Measurements from ENCODE around the gene CHST11. TPM values are rescaled to one million over a fixed set of nuclear protein-coding genes. Genes with fewer than 3 reads are reported as not detected.

Gene CHST11
- total RNA-seq, 3 donors from 2014 or later = 12.5 to 16.4 (median 15.5) TPM

DNA sequence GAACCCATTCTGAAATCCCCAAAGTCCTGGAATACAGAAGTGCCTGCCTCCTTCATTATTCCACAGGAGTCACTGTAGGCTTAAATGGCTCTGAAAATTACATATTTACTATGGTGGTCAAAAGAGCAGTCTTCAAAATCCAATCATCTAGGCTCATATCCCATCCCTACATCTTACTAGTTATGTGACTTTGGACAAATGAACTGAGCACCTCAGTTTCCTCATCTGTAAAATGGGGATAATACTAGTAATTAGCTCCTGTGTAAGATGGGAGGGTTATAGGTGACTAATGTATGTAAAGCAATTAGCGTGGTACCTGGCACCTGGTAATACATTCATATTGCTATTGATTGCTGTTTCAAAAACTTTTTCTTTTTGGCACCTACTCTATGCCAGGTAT is 243.6 kb downstream of the CHST11 start:
- no peak overlapping the region for H3K4me3 ChIP-seq
- TF ChIP-seq POLR2A (IDR thresholded peaks at IDR 0.05) (no peak), POLR2AphosphoS5 (IDR thresholded peaks at IDR 0.05) (no peak)
- TF ChIP-seq, protein P1, sequence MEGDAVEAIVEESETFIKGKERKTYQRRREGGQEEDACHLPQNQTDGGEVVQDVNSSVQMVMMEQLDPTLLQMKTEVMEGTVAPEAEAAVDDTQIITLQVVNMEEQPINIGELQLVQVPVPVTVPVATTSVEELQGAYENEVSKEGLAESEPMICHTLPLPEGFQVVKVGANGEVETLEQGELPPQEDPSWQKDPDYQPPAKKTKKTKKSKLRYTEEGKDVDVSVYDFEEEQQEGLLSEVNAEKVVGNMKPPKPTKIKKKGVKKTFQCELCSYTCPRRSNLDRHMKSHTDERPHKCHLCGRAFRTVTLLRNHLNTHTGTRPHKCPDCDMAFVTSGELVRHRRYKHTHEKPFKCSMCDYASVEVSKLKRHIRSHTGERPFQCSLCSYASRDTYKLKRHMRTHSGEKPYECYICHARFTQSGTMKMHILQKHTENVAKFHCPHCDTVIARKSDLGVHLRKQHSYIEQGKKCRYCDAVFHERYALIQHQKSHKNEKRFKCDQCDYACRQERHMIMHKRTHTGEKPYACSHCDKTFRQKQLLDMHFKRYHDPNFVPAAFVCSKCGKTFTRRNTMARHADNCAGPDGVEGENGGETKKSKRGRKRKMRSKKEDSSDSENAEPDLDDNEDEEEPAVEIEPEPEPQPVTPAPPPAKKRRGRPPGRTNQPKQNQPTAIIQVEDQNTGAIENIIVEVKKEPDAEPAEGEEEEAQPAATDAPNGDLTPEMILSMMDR (IDR thresholded peaks at IDR 0.05) = no peak
- DNase-seq (ENCODE audit: low spot score in 2 of 2) = no peak
- no peaks in the 10 kb centered on the region for H3K9me3 ChIP-seq
- H3K27ac ChIP-seq = no peak overlapping the region
- no peaks in the 10 kb centered on the region for H3K27me3 ChIP-seq
- H3K36me3 ChIP-seq = no peaks in the 10 kb centered on the region
- no peaks in the 10 kb centered on the region for H3K4me1 ChIP-seq
- intact Hi-C loops (cut with DNase I; ENCODE audit: low total_unique reads) = no loop called here

DNA sequence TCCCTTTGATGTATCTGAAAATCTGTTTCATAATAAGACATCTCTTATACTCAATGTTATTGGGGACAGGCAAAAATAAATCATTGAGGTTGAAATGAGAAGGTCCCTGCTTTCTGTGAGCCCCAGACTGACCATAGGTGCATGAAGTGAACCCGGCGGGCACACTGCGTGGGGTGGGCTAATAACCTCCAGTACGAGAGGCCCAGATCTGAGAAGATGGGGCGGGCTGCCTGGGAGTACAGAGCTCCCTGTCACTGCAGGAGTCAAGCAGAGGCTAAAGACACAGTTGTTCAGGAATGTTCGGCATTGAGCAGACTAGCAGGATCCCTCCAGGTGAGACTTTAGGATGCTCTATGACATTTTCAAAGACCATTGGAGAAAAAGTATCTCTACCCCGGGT is 244.6 kb downstream of the CHST11 start:
- no peak for TF ChIP-seq POLR2AphosphoS5 (IDR thresholded peaks at IDR 0.05)
- TF ChIP-seq, protein P1 (IDR thresholded peaks at IDR 0.05) = no peak
- no peak for TF ChIP-seq POLR2A (IDR thresholded peaks at IDR 0.05)
- Histone ChIP-seq H3K36me3 (no peaks in the 10 kb centered on the region), H3K9me3 (no peaks in the 10 kb centered on the region), H3K4me1 (no peaks in the 10 kb centered on the region), H3K4me3 (no peak overlapping the region), H3K27ac (peak overlapping the region in 1 of 2 donors; percentile 19), H3K27me3 (no peaks in the 10 kb centered on the region)
- DNase-seq (ENCODE audit: low spot score in 2 of 2) = no peak
- intact Hi-C loops (cut with DNase I; ENCODE audit: low total_unique reads) = no loop called here

DNA sequence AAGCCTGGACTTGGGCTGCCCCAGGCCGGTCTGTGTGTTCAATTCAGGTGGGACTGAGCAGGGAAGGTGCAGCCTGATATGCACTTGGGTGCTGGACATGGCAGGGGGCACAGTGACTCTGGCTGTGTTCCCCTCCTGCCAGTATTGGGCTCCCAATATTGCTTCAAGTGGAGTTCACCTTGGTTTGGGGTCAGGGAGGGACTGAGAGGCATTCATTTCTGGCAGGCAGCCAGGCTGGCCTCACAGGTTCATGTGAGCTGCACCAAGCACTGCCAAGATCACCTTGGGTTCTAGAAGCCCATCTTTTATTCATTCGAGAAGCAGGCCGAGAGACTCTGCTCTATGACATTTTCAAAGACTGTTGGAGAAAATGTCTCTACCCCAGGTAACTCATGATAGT is 245.0 kb downstream of the CHST11 start:
- TF ChIP-seq, protein P1 (IDR thresholded peaks at IDR 0.05) = no peak
- TF ChIP-seq POLR2A (IDR thresholded peaks at IDR 0.05) = no peak
- no peak for TF ChIP-seq POLR2AphosphoS5 (IDR thresholded peaks at IDR 0.05)
- no peaks in the 10 kb centered on the region for H3K9me3 ChIP-seq
- no peaks in the 10 kb centered on the region for H3K4me1 ChIP-seq
- no peaks in the 10 kb centered on the region for H3K36me3 ChIP-seq
- intact Hi-C loops (cut with DNase I; ENCODE audit: low total_unique reads) = no loop called here
- peak overlapping the region in 1 of 2 donors; percentile 19 for H3K27ac ChIP-seq
- DNase-seq (ENCODE audit: low spot score in 2 of 2) = no peak
- H3K4me3 ChIP-seq = no peak overlapping the region
- no peaks in the 10 kb centered on the region for H3K27me3 ChIP-seq

DNA sequence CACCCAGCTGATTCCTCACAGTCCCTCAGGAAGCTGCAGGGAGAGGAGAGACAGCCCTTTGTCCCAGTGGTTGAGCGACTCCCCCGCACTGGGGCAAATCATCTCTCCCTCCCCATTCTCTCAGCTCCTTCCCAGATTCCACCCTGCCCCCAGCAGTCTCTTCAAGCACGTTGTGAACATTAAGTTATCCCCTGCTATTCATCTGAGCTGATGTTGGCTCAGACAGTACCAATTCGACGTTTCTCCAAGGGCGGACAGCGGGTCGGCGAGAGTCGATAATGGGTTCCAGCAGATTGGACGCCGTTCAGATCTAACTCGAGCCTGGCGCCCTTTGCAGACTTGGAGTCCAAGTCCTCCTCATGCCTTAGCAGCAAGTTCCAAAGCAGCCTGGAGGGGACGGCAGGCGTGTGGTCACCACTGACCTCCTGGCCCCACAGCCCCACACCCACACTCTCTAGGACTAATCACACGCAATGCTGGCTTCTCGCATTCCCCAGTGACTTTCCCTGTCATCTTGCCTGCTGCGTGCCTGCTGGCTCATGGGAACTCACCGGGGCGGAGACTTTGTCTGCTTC is 245.9 kb downstream of the CHST11 start:
- TF ChIP-seq POLR2AphosphoS5 (IDR thresholded peaks at IDR 0.05) (peak in 2 of 3 donors; percentile 29 to 81), POLR2A (IDR thresholded peaks at IDR 0.05) (no peak)
- TF ChIP-seq, protein P1 (IDR thresholded peaks at IDR 0.05) = no peak
- intact Hi-C loops (cut with DNase I; ENCODE audit: low total_unique reads) = no loop called here
- peak; percentile 36 to 56 for DNase-seq (ENCODE audit: low spot score in 2 of 2)
- Histone ChIP-seq H3K4me3 (no peak overlapping the region), H3K4me1 (no peaks in the 10 kb centered on the region), H3K36me3 (no peaks in the 10 kb centered on the region), H3K27me3 (no peaks in the 10 kb centered on the region), H3K27ac (peak overlapping the region in 1 of 2 donors; percentile 36), H3K9me3 (no peaks in the 10 kb centered on the region)

DNA sequence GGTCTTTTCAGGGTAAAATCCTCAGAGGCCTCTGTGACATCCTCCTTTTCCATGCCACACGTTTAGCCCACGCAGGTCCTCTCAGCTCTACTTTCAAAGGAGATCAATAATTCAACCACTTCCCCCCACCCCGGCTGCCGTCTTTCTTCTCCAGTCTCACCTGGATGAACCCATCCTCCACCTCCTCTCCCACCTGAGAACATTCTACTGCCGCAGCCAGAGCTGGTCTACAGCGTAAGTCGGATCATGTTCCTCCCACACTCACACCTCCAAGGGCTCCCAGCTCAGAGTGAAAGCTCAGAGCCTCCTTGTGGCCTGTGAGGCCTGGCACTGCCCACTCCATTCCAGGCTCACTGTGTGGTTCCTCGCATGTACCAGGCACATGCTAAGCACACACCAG is 246.6 kb downstream of the CHST11 start:
- H3K27me3 ChIP-seq = no peaks in the 10 kb centered on the region
- no peaks in the 10 kb centered on the region for H3K4me1 ChIP-seq
- no peak overlapping the region for H3K4me3 ChIP-seq
- no peak overlapping the region for H3K27ac ChIP-seq
- H3K36me3 ChIP-seq = no peaks in the 10 kb centered on the region
- DNase-seq (ENCODE audit: low spot score in 2 of 2) = no peak
- TF ChIP-seq, protein P1 (IDR thresholded peaks at IDR 0.05) = no peak
- TF ChIP-seq POLR2A (IDR thresholded peaks at IDR 0.05) = no peak
- TF ChIP-seq POLR2AphosphoS5 (IDR thresholded peaks at IDR 0.05) = no peak
- intact Hi-C loops (cut with DNase I; ENCODE audit: low total_unique reads) = no loop called here
- no peaks in the 10 kb centered on the region for H3K9me3 ChIP-seq

Data from breast epithelium (tissue), 4 donors.